Neural cell (in vitro differentiated cells): ENCODE results near the gene NAA11. TPM values are rescaled to one million over a fixed set of nuclear protein-coding genes. Genes with fewer than 3 reads are reported as not detected.

Experiments used
- H2AFZ ChIP-seq: fragments of 200-600, 300-800 bp; sonication (generic), shearing (Covaris generic); 2 replicates; pipeline ENCODE4 v1.6.0; 2014; ENCODE audit warnings: low read depth, mild to moderate bottlenecking, antibody characterized with exemption, low read length, moderate library complexity
- H3F3A ChIP-seq: fragments of 200-600 bp; shearing (Covaris generic); 2 replicates; pipeline ENCODE4 v1.6.1; 2016; ENCODE audit warnings: mild to moderate bottlenecking, moderate library complexity, mixed read lengths, antibody characterized with exemption, low read length; ENCODE audit not compliant: insufficient read depth, poor library complexity, severe bottlenecking
- H3K27ac ChIP-seq: fragments of 200-600, 300-800 bp; sonication (generic), shearing (Covaris generic); 2 replicates; pipeline ENCODE4 v1.5.1; 2014; ENCODE audit warnings: mild to moderate bottlenecking, low read length, moderate library complexity
- H3K27me3 ChIP-seq: fragments of 300-800, 200-600 bp; sonication (generic), shearing (Covaris generic); 2 replicates; pipeline ENCODE4 v1.6.0; 2014; ENCODE audit warnings: mild to moderate bottlenecking, low read depth, low read length, moderate library complexity; ENCODE audit not compliant: insufficient read depth
- H3K36me3 ChIP-seq: fragments of 300-800, 200-600 bp; sonication (generic), shearing (Covaris generic); 2 replicates; pipeline ENCODE4 v1.5.1; 2014; ENCODE audit warnings: mild to moderate bottlenecking, antibody characterized with exemption, low read length, moderate library complexity; ENCODE audit not compliant: insufficient read depth
- H3K4me2 ChIP-seq: fragments of 300-800, 200-600 bp; sonication (generic), shearing (Covaris generic); 2 replicates; pipeline ENCODE4 v1.6.0; 2014; ENCODE audit warnings: mild to moderate bottlenecking, low read length
- H3K4me3 ChIP-seq: fragments of 300-800, 200-600 bp; sonication (generic), shearing (Covaris generic); 2 replicates; pipeline ENCODE4 v1.5.1; 2014; ENCODE audit warnings: mild to moderate bottlenecking, low read length, moderate library complexity
- H3K79me2 ChIP-seq: fragments of 200-600 bp; shearing (Covaris generic); replicated peaks from 2 replicates; pipeline ENCODE4 v1.6.0; 2014; ENCODE audit warnings: mild to moderate bottlenecking, low read length, moderate library complexity; ENCODE audit not compliant: insufficient read depth
- H3K9ac ChIP-seq: fragments of 300-800, 200-600 bp; sonication (generic), shearing (Covaris generic); 2 replicates; pipeline ENCODE4 v1.6.1; 2016; ENCODE audit warnings: mild to moderate bottlenecking, low read length, mixed read lengths
- H3K9me2 ChIP-seq: fragments of 200-600 bp; shearing (Covaris generic); 2 replicates; pipeline ENCODE4 v1.6.1; 2016; ENCODE audit warnings: mild to moderate bottlenecking, low read length, mixed read lengths; ENCODE audit not compliant: insufficient read depth
- H3K9me3 ChIP-seq: fragments of 200-600, 300-800 bp; sonication (generic), shearing (Covaris generic); 2 replicates; pipeline ENCODE4 v1.6.1; 2016; ENCODE audit warnings: mild to moderate bottlenecking, mixed run types, low read length, moderate library complexity, mixed read lengths
- H4K20me1 ChIP-seq: fragments of 200-600 bp; shearing (Covaris generic); 2 replicates; pipeline ENCODE4 v1.6.1; 2016; ENCODE audit warnings: mild to moderate bottlenecking, mixed run types; ENCODE audit not compliant: insufficient read depth
- EP300 ChIP-seq: fragments of 450-650 bp; conservative IDR thresholded peaks from 2 replicates; pipeline ENCODE4 v1.6.1; 2014; ENCODE audit warnings: antibody characterized with exemption, mild to moderate bottlenecking, moderate library complexity; ENCODE audit not compliant: poor library complexity, severe bottlenecking
- EZH2 ChIP-seq: fragments of 200-600, 300-800 bp; shearing (Covaris generic), sonication (generic); IDR thresholded peaks from 2 replicates; pipeline ENCODE4 v1.6.1; 2014; ENCODE audit warnings: antibody characterized with exemption, low read length, borderline replicate concordance, mild to moderate bottlenecking; ENCODE audit not compliant: insufficient read depth, poor library complexity, severe bottlenecking
- MXI1 ChIP-seq: fragments of 450-650 bp; conservative IDR thresholded peaks from 2 replicates; pipeline ENCODE4 v1.6.1; 2014; ENCODE audit warnings: antibody characterized with exemption, mild to moderate bottlenecking; ENCODE audit not compliant: poor library complexity, severe bottlenecking
- POLR2AphosphoS5 ChIP-seq: IDR thresholded peaks from 2 replicates; pipeline ENCODE4 v1.6.1; 2012
- RAD21 ChIP-seq: fragments of 450-650 bp; conservative IDR thresholded peaks from 2 replicates; pipeline ENCODE4 v1.6.1; 2014; ENCODE audit warnings: antibody characterized with exemption, mild to moderate bottlenecking, moderate library complexity
- SMC3 ChIP-seq: fragments of 450-650 bp; conservative IDR thresholded peaks from 2 replicates; pipeline ENCODE4 v1.6.1; 2014; ENCODE audit warnings: antibody characterized with exemption, mild to moderate bottlenecking, moderate library complexity; ENCODE audit not compliant: poor library complexity
- TAF1 ChIP-seq: IDR thresholded peaks from 2 replicates; pipeline ENCODE4 v1.6.1; 2012; ENCODE audit warnings: low read depth
- polyA plus RNA-seq: library from polyadenylated mRNA; depleted of rRNA; stranded (reverse); fragments of >200 nt; gene quantifications from 2 replicates; pipeline ENCODE4 v1.2.3, GENCODE V29; 2014
- TF ChIP-seq, protein P1 (sequence below): IDR thresholded peaks from 2 replicates; pipeline ENCODE4 v1.6.1; 2012; ENCODE audit warnings: borderline replicate concordance
- TF ChIP-seq, protein P2 (sequence below): fragments of 450-650 bp; IDR thresholded peaks from 2 replicates; pipeline ENCODE4 v1.5.1; 2014; ENCODE audit warnings: antibody characterized with exemption, mild to moderate bottlenecking, moderate library complexity; ENCODE audit not compliant: poor library complexity, severe bottlenecking

NAA11 gene
- polyA plus RNA-seq, 1 donor from 2014 or later = not detected

DNA sequence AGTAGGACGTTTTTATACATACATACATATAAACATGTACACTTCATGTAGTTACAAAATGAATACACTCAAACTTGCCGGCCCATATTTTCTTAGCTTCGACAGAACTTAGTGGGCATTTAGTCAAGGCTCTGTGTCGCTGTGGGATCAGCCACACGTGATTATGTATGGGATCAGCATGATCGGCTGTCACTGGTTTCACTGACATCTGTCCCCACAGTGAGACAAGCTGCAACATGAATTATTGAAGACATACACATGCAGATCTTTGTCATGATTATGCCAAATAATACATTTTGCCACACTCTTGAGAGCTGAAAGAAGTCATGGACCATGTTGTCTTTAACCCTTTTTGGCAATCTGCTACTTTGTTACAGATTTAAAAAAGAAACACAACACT is 38.2 kb upstream of the NAA11 start:
- H4K20me1 ChIP-seq = no peaks in the 10 kb centered on the region

DNA sequence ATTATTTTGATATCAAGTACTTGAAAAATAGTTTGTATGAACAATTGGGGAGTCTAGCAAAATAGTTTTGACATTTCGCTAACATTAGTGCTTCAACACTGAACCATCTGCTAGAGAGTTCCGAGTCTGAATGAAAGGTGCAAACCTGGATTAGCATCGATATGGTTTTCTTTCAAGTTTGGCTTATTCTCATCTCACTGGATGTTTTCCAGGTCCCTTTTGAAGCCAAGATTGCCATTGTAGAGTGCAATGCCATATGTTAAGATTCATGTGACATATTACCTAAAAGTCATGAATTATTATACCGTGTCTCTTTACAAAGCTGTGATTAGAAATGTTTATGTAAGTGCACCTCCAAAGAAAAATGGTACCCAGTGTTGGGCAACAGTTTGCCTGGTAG is 36.8 kb upstream of the NAA11 start:
- Histone ChIP-seq H3F3A (no peaks in the 10 kb centered on the region), H3K27ac (no peak overlapping the region), H4K20me1 (no peaks in the 10 kb centered on the region), H3K4me2 (no peak overlapping the region), H3K79me2 (no peaks in the 10 kb centered on the region), H2AFZ (no peak overlapping the region), H3K27me3 (no peaks in the 10 kb centered on the region), H3K9me2 (no peaks in the 10 kb centered on the region), H3K4me3 (no peak overlapping the region), H3K36me3 (no peaks in the 10 kb centered on the region), H3K9me3 (no peaks in the 10 kb centered on the region), H3K9ac (no peak overlapping the region)
- TF ChIP-seq EP300 = no peak
- no peak for TF ChIP-seq TAF1
- no peak for TF ChIP-seq RAD21
- no peak for TF ChIP-seq EZH2
- no peak for TF ChIP-seq SMC3
- TF ChIP-seq, protein P1, sequence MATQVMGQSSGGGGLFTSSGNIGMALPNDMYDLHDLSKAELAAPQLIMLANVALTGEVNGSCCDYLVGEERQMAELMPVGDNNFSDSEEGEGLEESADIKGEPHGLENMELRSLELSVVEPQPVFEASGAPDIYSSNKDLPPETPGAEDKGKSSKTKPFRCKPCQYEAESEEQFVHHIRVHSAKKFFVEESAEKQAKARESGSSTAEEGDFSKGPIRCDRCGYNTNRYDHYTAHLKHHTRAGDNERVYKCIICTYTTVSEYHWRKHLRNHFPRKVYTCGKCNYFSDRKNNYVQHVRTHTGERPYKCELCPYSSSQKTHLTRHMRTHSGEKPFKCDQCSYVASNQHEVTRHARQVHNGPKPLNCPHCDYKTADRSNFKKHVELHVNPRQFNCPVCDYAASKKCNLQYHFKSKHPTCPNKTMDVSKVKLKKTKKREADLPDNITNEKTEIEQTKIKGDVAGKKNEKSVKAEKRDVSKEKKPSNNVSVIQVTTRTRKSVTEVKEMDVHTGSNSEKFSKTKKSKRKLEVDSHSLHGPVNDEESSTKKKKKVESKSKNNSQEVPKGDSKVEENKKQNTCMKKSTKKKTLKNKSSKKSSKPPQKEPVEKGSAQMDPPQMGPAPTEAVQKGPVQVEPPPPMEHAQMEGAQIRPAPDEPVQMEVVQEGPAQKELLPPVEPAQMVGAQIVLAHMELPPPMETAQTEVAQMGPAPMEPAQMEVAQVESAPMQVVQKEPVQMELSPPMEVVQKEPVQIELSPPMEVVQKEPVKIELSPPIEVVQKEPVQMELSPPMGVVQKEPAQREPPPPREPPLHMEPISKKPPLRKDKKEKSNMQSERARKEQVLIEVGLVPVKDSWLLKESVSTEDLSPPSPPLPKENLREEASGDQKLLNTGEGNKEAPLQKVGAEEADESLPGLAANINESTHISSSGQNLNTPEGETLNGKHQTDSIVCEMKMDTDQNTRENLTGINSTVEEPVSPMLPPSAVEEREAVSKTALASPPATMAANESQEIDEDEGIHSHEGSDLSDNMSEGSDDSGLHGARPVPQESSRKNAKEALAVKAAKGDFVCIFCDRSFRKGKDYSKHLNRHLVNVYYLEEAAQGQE = no peak
- TF ChIP-seq, protein P2, sequence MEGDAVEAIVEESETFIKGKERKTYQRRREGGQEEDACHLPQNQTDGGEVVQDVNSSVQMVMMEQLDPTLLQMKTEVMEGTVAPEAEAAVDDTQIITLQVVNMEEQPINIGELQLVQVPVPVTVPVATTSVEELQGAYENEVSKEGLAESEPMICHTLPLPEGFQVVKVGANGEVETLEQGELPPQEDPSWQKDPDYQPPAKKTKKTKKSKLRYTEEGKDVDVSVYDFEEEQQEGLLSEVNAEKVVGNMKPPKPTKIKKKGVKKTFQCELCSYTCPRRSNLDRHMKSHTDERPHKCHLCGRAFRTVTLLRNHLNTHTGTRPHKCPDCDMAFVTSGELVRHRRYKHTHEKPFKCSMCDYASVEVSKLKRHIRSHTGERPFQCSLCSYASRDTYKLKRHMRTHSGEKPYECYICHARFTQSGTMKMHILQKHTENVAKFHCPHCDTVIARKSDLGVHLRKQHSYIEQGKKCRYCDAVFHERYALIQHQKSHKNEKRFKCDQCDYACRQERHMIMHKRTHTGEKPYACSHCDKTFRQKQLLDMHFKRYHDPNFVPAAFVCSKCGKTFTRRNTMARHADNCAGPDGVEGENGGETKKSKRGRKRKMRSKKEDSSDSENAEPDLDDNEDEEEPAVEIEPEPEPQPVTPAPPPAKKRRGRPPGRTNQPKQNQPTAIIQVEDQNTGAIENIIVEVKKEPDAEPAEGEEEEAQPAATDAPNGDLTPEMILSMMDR = no peak
- no peak for TF ChIP-seq POLR2AphosphoS5
- TF ChIP-seq MXI1 = no peak

More for the DNA sequence above, 38.2 kb upstream of the NAA11 start:
- Histone ChIP-seq H3K79me2 (no peaks in the 10 kb centered on the region), H3F3A (no peaks in the 10 kb centered on the region), H3K36me3 (no peaks in the 10 kb centered on the region), H3K4me2 (no peak overlapping the region), H3K27me3 (no peaks in the 10 kb centered on the region), H2AFZ (no peak overlapping the region), H3K4me3 (no peak overlapping the region), H3K27ac (peak overlapping the region; percentile 29), H3K9ac (no peak overlapping the region), H3K9me2 (no peaks in the 10 kb centered on the region), H3K9me3 (no peaks in the 10 kb centered on the region)
- TF ChIP-seq POLR2AphosphoS5 (peak; percentile 99), EZH2 (no peak), EP300 (peak; percentile 99)
